SK-N-SH treated with all-trans-retinoic acid at 6 μM for 48 hours (cell line): ENCODE measurements around the gene CALN1.
"Not testable (repeated sequence)": the region's sequence is repeated elsewhere in the genome, so short reads cannot be mapped to it uniquely, and the experiment has no call there.

Experiments
- ATAC-seq: fragments of 200-7000 bp; cut with Tn5 transposase; 3 replicates; pipeline ENCODE4 v1.9.1; 2020; ENCODE audit warnings: mild to moderate bottlenecking, moderate library complexity
- ARNTL ChIP-seq: fragments of 450-650 bp; formaldehyde crosslinking; IDR thresholded peaks from 2 replicates; pipeline ENCODE4 v1.5.0; 2020; ENCODE audit warnings: low read depth, mild to moderate bottlenecking, moderate library complexity, borderline replicate concordance
- BACH2 ChIP-seq: fragments of 250-450 bp; sonication (Bioruptor Pico); IDR thresholded peaks from 2 replicates; pipeline ENCODE4 v1.9.0; 2021; ENCODE audit warnings: mild to moderate bottlenecking, borderline replicate concordance
- CREB5 ChIP-seq: fragments of 250-450 bp; sonication (Bioruptor Pico); IDR thresholded peaks from 2 replicates; pipeline ENCODE4 v1.5.1; 2020; ENCODE audit warnings: low read depth, mild to moderate bottlenecking, moderate library complexity
- CSRNP3 ChIP-seq: fragments of 250-450 bp; sonication (Bioruptor Pico); IDR thresholded peaks from 2 replicates; pipeline ENCODE4 v1.5.1; 2021; ENCODE audit warnings: mild to moderate bottlenecking, moderate library complexity
- ESRRG ChIP-seq: fragments of 250-450 bp; sonication (Bioruptor Pico); IDR thresholded peaks from 2 replicates; pipeline ENCODE4 v1.6.1; 2021; ENCODE audit warnings: mild to moderate bottlenecking
- GLIS3 ChIP-seq: fragments of 250-450 bp; sonication (Bioruptor Pico); IDR thresholded peaks from 2 replicates; pipeline ENCODE4 v1.5.0; 2020; ENCODE audit warnings: mild to moderate bottlenecking, moderate library complexity
- OSR1 ChIP-seq: fragments of 250-450 bp; sonication (Bioruptor Pico); IDR thresholded peaks from 2 replicates; pipeline ENCODE4 v1.8.0; 2022; ENCODE audit warnings: moderate library complexity, mild to moderate bottlenecking, inconsistent platforms
- PATZ1 ChIP-seq: fragments of 250-450 bp; sonication (Bioruptor Pico); IDR thresholded peaks from 2 replicates; pipeline ENCODE4 v1.8.0; 2020; ENCODE audit warnings: mild to moderate bottlenecking, moderate library complexity, borderline replicate concordance
- POU6F1 ChIP-seq: fragments of 250-450 bp; sonication (Bioruptor Pico); IDR thresholded peaks from 2 replicates; pipeline ENCODE4 v1.8.0; 2021; ENCODE audit warnings: low read depth, mild to moderate bottlenecking, moderate library complexity, borderline replicate concordance
- PPARA ChIP-seq: fragments of 250-450 bp; sonication (Bioruptor Pico); IDR thresholded peaks from 2 replicates; pipeline ENCODE4 v1.5.0; 2020; ENCODE audit warnings: mild to moderate bottlenecking, borderline replicate concordance
- RARB ChIP-seq: fragments of 250-450 bp; sonication (Bioruptor Pico); IDR thresholded peaks from 2 replicates; pipeline ENCODE4 v1.8.0; 2021; ENCODE audit warnings: mild to moderate bottlenecking, moderate library complexity
- SNAI2 ChIP-seq: fragments of 250-450 bp; sonication (Bioruptor Pico); IDR thresholded peaks from 2 replicates; pipeline ENCODE4 v1.5.0; 2020; ENCODE audit warnings: mild to moderate bottlenecking, moderate library complexity
- TOX ChIP-seq: fragments of 250-450 bp; sonication (Bioruptor Pico); IDR thresholded peaks from 2 replicates; pipeline ENCODE4 v1.8.0; 2021; ENCODE audit warnings: mild to moderate bottlenecking, moderate library complexity, borderline replicate concordance
- TSHZ2 ChIP-seq: fragments of 250-450 bp; sonication (Bioruptor Pico); IDR thresholded peaks from 2 replicates; pipeline ENCODE4 v1.5.0; 2020; ENCODE audit warnings: mild to moderate bottlenecking, moderate library complexity
- ZC3H10 ChIP-seq: fragments of 250-450 bp; sonication (Bioruptor Pico); IDR thresholded peaks from 2 replicates; pipeline ENCODE4 v1.5.1; 2021; ENCODE audit warnings: mild to moderate bottlenecking, moderate library complexity
- ZFP3 ChIP-seq: fragments of 250-450 bp; sonication (Bioruptor Pico); IDR thresholded peaks from 2 replicates; pipeline ENCODE4 v1.5.0; 2020; ENCODE audit warnings: mild to moderate bottlenecking, moderate library complexity
- ZFP30 ChIP-seq: fragments of 450-650 bp; formaldehyde crosslinking; IDR thresholded peaks from 2 replicates; pipeline ENCODE4 v1.5.0; 2022; ENCODE audit warnings: mild to moderate bottlenecking, moderate library complexity
- ZNF565 ChIP-seq: fragments of 450-650 bp; formaldehyde crosslinking; conservative IDR thresholded peaks from 2 replicates; pipeline ENCODE4 v1.5.0; 2020; ENCODE audit warnings: low read depth, mild to moderate bottlenecking, moderate library complexity
- ZNF70 ChIP-seq: fragments of 450-650 bp; formaldehyde crosslinking; IDR thresholded peaks from 2 replicates; pipeline ENCODE4 v1.5.0; 2020; ENCODE audit warnings: mild to moderate bottlenecking, moderate library complexity
- ZNF8 ChIP-seq: fragments of 450-650 bp; formaldehyde crosslinking; IDR thresholded peaks from 2 replicates; pipeline ENCODE4 v1.5.0; 2020; ENCODE audit warnings: mild to moderate bottlenecking, moderate library complexity

CALN1 gene

GRCh38 chr7:72211175-72211574, 201.0 kb downstream of the CALN1 start:
- TF ChIP-seq RARB (CRISPR knock-in tag) (no peak), PATZ1 (CRISPR knock-in tag) (no peak), BACH2 (no peak), CSRNP3 (CRISPR knock-in tag) (no peak), CREB5 (CRISPR knock-in tag) (no peak), ZFP3 (CRISPR knock-in tag) (no peak), POU6F1 (no peak), ZNF70 (CRISPR knock-in tag) (no peak), TOX (CRISPR knock-in tag) (no peak), ESRRG (CRISPR knock-in tag) (no peak), GLIS3 (CRISPR knock-in tag) (no peak), SNAI2 (CRISPR knock-in tag) (no peak), ZFP30 (CRISPR knock-in tag) (no peak), ZNF8 (CRISPR knock-in tag) (no peak), ARNTL (no peak), ZC3H10 (CRISPR knock-in tag) (no peak), ZNF565 (no peak)
- TF ChIP-seq, all 23 proteins: peak for 0
- ATAC-seq = no peak

GRCh38 chr7:72209006-72209405, 203.1 kb downstream of the CALN1 start:
- ATAC-seq = not testable (repeated sequence)

GRCh38 chr7:72196176-72196575, 216.0 kb downstream of the CALN1 start:
- ATAC-seq = no peak
- TF ChIP-seq TSHZ2 (CRISPR knock-in tag) (no peak), OSR1 (CRISPR knock-in tag) (no peak), POU6F1 (no peak), RARB (CRISPR knock-in tag) (no peak), PATZ1 (CRISPR knock-in tag) (no peak), TOX (CRISPR knock-in tag) (no peak), PPARA (CRISPR knock-in tag) (no peak), ZNF565 (no peak), ZC3H10 (CRISPR knock-in tag) (no peak), BACH2 (no peak), GLIS3 (CRISPR knock-in tag) (no peak)
